Mammary epithelial cell (primary cell): ENCODE data around the gene SLC38A10.

Experiments used
- CTCF ChIP-seq, 2 donors: IDR thresholded peaks in 1 of 2; conservative IDR thresholded peaks in 1 of 2; 2 replicates each; pipeline ENCODE4 v1.5.1; 2011 to 2012; ENCODE audit warnings: inconsistent platforms in 2 of 2, low read length in 2 of 2, mild to moderate bottlenecking in 2 of 2, control low read depth in 1 of 2, low read depth in 1 of 2; ENCODE audit not compliant: insufficient read depth in 1 of 2; ENCODE audit errors: extremely low read depth in 1 of 2
- EZH2 ChIP-seq: IDR thresholded peaks from 2 replicates; pipeline ENCODE4 v1.6.1; 2012; ENCODE audit warnings: low read length, inconsistent platforms, borderline replicate concordance

DNA sequence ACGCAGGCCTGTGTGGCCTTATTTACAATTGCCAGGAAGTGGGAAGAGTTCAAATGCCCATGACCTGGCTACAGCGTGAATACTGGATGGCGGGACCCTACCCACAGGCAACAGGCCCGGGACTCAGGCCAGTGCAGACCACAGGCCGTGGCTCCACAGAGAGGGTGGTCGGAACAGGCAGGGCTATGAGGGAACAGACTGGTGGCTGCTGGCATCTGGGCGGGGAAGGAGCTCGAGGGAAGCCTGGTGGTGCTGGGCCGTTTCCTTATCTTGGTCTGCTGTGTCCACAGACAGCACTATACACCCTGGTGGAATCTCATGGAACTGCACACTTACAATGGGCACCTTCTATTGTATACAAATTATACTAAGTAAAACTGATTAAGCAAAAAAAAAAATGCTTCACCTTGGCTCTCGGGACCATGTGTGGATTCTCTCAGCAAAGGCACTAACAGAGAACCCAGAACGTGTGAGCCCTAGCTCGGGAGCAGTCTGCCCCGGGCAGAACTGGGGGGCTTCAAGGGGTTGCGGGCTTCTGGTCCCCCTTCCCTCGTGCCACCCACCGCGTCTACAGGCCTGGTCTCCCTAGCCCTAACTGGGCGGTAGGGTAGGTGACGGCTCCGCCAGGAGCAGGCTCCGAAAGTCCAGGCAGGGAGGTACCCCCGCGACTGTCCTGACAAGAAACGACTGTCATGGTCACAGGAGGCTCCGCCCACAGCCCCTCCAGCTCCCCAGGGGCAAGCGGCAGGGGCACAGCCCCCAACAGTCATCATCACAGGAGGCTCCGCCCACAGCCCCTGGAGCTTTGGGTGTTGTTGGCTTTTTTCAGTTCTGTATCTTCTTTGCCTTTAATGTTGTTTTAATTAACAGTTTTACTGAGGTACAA is 94.2 kb downstream of the SLC38A10 start:
- TF ChIP-seq EZH2 (no peak), CTCF (conservative IDR thresholded peaks at IDR 0.05 in 1 of 2, IDR thresholded peaks at IDR 0.05 in 1 of 2; ENCODE audit: extremely low read depth in 1 of 2, insufficient read depth in 1 of 2, low read depth in 1 of 2, low read length in 2 of 2) (peak; percentile 63 to 75)
